ENCODE data around the gene KIAA0319L. TPM values are rescaled to one million over a fixed set of nuclear protein-coding genes. Genes with fewer than 3 reads are reported as not detected.

The KIAA0319L gene
- polyA plus RNA-seq, 1 donor (not counting 4 experiments of a cell fraction or from before 2014, with no cell fraction given) = 23.8 TPM

DNA sequence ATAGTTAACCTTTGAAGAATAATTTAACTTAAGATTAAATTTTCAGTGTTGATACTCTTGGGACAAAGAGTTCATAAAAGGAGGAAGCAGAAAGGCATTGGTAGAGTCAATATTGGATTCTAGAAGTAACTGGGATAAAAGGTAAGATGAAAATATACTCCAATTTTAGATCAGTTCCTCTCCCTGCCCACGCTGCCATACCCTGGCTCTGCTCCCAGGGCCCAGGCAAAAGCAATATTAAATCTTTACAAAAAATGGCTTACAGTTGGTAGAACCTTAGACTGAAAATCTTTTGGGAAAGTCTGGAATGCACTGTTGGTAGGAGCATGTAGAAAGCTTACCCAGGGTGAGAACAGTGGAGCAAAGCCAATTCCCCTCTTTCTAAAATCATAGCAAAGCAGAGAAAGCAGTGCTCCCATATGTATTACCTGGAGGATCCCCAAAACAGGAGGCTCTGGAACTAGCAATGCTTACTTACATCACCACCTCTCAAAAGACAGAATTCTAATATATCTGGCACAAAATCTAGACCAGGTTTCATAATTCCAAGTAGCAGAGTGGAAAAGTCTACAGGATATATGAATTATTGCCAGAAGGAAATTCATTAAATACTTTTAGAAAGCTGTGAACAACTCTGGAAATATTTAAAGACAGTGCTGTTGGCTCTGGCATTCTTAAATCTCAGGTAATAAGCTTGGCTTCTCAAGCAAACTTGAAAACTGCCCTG lies 24.5 kb downstream of the KIAA0319L start:
- no peak overlapping the region for H3K4me3 ChIP-seq (ENCODE audit: control insufficient read depth in 2 of 3, extremely low read depth in 1 of 3, insufficient read depth in 2 of 3, low read depth in 1 of 3, low read length in 3 of 3)
- no peaks in the 10 kb centered on the region for H3K9me3 ChIP-seq (ENCODE audit: control insufficient read depth, low read depth, low read length)
- dilution Hi-C loops (cut with MboI; ENCODE audit: extremely low pct_ligation_motif_present, low sequenced_read_pairs) = no loop called here
- H3K27me3 ChIP-seq (ENCODE audit: control insufficient read depth, extremely low read depth, insufficient read depth, low read length) = no peaks in the 10 kb centered on the region
- peaks cover 0 to 3% of the 10 kb centered on the region in 2 experiments for H3K36me3 ChIP-seq (ENCODE audit: control insufficient read depth in 2 of 2, extremely low read depth in 1 of 2, insufficient read depth in 2 of 2, low read length in 2 of 2)
- H4K20me1 ChIP-seq (ENCODE audit: control insufficient read depth, extremely low read depth, insufficient read depth, low read length) = no peaks in the 10 kb centered on the region
- DNase-seq (ENCODE audit: low read depth, low spot score) (no peak), FAIRE-seq (no peak)
- H2AFZ ChIP-seq (ENCODE audit: control insufficient read depth, low read length) = no peak overlapping the region
- no peaks in the 10 kb centered on the region for H3K4me1 ChIP-seq (ENCODE audit: control insufficient read depth, extremely low read depth, insufficient read depth, low read length)
- no peaks in the 10 kb centered on the region for H3K79me2 ChIP-seq (ENCODE audit: control insufficient read depth, insufficient read depth, low read length)
- TF ChIP-seq, protein P1, sequence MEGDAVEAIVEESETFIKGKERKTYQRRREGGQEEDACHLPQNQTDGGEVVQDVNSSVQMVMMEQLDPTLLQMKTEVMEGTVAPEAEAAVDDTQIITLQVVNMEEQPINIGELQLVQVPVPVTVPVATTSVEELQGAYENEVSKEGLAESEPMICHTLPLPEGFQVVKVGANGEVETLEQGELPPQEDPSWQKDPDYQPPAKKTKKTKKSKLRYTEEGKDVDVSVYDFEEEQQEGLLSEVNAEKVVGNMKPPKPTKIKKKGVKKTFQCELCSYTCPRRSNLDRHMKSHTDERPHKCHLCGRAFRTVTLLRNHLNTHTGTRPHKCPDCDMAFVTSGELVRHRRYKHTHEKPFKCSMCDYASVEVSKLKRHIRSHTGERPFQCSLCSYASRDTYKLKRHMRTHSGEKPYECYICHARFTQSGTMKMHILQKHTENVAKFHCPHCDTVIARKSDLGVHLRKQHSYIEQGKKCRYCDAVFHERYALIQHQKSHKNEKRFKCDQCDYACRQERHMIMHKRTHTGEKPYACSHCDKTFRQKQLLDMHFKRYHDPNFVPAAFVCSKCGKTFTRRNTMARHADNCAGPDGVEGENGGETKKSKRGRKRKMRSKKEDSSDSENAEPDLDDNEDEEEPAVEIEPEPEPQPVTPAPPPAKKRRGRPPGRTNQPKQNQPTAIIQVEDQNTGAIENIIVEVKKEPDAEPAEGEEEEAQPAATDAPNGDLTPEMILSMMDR (optimal IDR thresholded peaks at IDR 0.05 in 1 of 3, IDR thresholded peaks at IDR 0.05 in 1 of 3, conservative IDR thresholded peaks at IDR 0.05 in 1 of 3; ENCODE audit: extremely low read depth in 1 of 3, insufficient read depth in 2 of 3, low read length in 3 of 3) = no peak
- no peak for TF ChIP-seq EZH2 (IDR thresholded peaks at IDR 0.05; ENCODE audit: low read length)
- H3K27ac ChIP-seq (ENCODE audit: control insufficient read depth, insufficient read depth, low read length) = no peak overlapping the region
- H3K9ac ChIP-seq (ENCODE audit: control insufficient read depth, extremely low read depth, insufficient read depth, low read length) = no peak overlapping the region
- H3K9me1 ChIP-seq (ENCODE audit: control insufficient read depth, extremely low read depth, insufficient read depth, low read length) = no peaks in the 10 kb centered on the region
- H3K4me2 ChIP-seq (ENCODE audit: control insufficient read depth, extremely low read depth, insufficient read depth, low read depth, low read length) = no peak overlapping the region

DNA sequence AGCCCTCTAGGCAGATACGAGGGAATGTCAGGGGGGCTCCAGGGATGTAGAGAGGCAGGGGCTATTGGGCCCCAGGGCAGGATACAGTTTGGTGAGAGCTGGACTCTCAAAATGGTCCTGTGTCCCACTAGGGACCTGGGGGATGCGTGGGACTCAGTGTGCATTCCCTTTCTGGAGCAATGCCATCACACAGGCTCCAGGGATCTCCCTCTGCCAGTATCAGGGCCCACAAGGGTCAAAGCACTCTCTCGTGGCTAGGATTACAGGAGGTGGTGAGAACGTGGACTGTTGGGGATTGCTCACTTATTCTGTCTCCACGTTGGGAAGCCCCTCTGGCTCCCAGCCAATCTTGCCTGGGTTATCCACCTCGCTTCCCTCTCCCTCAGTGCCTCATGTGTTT lies 25.8 kb downstream of the KIAA0319L start:
- Histone ChIP-seq H3K9me1 (ENCODE audit: control insufficient read depth, extremely low read depth, insufficient read depth, low read length) (no peaks in the 10 kb centered on the region), H3K36me3 (ENCODE audit: control insufficient read depth in 2 of 2, extremely low read depth in 1 of 2, insufficient read depth in 2 of 2, low read length in 2 of 2) (peaks cover 0 to 3% of the 10 kb centered on the region in 2 experiments), H3K4me3 (ENCODE audit: control insufficient read depth in 2 of 3, extremely low read depth in 1 of 3, insufficient read depth in 2 of 3, low read depth in 1 of 3, low read length in 3 of 3) (no peak overlapping the region), H3K4me2 (ENCODE audit: control insufficient read depth, extremely low read depth, insufficient read depth, low read depth, low read length) (no peak overlapping the region), H3K4me1 (ENCODE audit: control insufficient read depth, extremely low read depth, insufficient read depth, low read length) (no peaks in the 10 kb centered on the region), H3K9me3 (ENCODE audit: control insufficient read depth, low read depth, low read length) (no peaks in the 10 kb centered on the region), H3K27me3 (ENCODE audit: control insufficient read depth, extremely low read depth, insufficient read depth, low read length) (no peaks in the 10 kb centered on the region), H3K9ac (ENCODE audit: control insufficient read depth, extremely low read depth, insufficient read depth, low read length) (no peak overlapping the region), H2AFZ (ENCODE audit: control insufficient read depth, low read length) (no peak overlapping the region), H3K79me2 (ENCODE audit: control insufficient read depth, insufficient read depth, low read length) (no peaks in the 10 kb centered on the region), H4K20me1 (ENCODE audit: control insufficient read depth, extremely low read depth, insufficient read depth, low read length) (no peaks in the 10 kb centered on the region), H3K27ac (ENCODE audit: control insufficient read depth, insufficient read depth, low read length) (no peak overlapping the region)
- dilution Hi-C loops (cut with MboI; ENCODE audit: extremely low pct_ligation_motif_present, low sequenced_read_pairs) = no loop called here
- FAIRE-seq (no peak), DNase-seq (ENCODE audit: low read depth, low spot score) (no peak)
- TF ChIP-seq, protein P1 (optimal IDR thresholded peaks at IDR 0.05 in 1 of 3, IDR thresholded peaks at IDR 0.05 in 1 of 3, conservative IDR thresholded peaks at IDR 0.05 in 1 of 3; ENCODE audit: extremely low read depth in 1 of 3, insufficient read depth in 2 of 3, low read length in 3 of 3) = no peak
- TF ChIP-seq EZH2 (IDR thresholded peaks at IDR 0.05; ENCODE audit: low read length) = no peak

Measured in keratinocyte (primary cell).